Fibroblast of skin of scalp (primary cell): Measurements from ENCODE around the gene NEIL1.
"Not testable (repeated sequence)": the region's sequence is repeated elsewhere in the genome, so short reads cannot be mapped to it uniquely, and the experiment has no call there.

Source experiments
- DNase-seq: peaks from one replicate; pipeline ENCODE4 v3.0.0-alpha.2; 2013

NEIL1 gene

DNA sequence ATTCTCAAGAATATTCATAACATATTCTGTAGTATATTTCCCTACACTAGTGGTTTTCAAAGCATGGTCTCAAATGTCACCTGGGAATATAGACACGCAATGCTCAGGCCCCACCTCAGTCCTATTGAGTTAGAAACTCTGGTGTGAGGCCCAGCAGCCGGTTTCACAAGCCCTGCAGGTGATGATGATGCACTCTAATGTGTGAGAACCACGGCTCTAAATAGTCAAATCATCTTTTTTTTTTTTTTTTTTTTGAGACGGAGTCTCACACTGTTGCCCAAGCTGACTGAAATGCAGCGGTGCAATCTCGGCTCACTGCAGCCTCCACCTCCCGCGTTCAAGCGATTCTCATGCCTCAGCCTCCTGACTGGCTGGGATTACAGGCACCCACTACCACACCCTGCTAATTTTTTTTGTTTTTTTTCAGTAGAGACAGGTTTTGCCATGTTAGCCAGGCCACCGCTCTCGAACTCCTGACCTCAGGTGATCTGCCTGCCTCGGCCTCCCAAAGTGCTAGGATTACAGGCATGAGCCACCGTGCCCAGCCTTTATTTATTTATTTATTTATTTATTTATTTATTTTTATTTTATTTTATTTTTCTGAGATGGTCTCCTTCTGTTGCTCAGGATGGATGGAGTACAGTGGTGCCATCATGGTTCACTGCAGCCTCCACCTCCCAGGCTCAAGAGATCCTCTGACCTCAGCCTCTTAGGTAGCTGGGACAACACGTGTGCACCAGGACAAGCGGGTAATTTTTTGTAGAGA lies 13.0 kb upstream of the NEIL1 start:
- not testable (repeated sequence) for DNase-seq

- no peak for DNase-seq
Measured at GRCh38 chr15:75335313-75335704, 11.5 kb upstream of the NEIL1 start.

GRCh38 chr15:75335705-75336355 lies 11.0 kb upstream of the NEIL1 start, which contains the start of gene COMMD4:
Gene COMMD4 (plus strand): TSS chr15:75336063. CDS start chr15:75336090, 27 bp downstream.
- DNase-seq = peak; percentile 98

DNA sequence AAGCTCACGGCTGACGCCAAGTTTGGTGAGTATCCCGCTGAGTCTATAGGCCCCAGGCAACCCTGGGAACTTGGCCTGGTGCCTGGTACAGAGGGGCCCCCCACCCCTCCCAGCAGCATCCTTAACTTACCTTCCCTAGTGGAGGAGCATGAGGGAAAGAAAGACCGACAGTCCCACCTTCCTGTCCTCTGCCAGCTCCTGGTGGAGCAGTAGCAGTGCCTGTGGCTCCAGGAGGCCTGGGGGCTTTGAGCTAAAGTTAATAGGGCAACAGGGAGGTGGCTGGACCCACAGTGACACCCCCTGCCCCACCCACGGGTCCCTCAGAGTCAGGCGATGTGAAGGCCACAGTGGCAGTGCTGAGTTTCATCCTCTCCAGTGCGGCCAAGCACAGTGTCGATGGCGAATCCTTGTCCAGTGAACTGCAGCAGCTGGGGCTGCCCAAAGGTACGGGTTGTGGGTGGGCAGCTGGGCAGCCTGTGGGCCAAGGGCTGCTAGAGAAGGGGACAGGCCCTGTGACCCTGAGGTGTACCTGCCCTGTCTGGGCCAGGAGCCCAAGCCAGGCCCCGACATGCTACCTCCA lies 8.1 kb upstream of the NEIL1 start:
- no peak for DNase-seq

GRCh38 chr15:75339531-75340240 lies 7.2 kb upstream of the NEIL1 start:
- DNase-seq = no peak

DNA sequence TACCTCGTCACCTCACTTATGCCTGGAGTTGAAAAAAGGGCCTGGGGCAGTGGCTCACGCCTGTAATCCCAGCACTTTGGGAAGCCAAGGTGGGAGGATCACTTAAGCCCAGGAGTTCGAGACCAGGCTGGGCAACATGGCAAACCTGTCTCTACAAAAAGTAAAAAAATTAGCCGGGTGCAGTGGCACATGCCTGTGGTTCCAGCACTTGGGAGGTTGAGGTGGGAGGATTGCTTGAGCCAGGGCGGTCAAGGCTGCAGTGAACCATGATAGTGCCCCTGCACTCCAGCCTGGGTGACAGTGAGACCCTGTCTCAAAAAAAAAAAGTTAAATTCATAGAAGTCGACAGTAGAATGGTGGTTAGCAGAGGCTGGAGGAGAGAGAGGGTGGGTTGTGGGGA lies 4.6 kb upstream of the NEIL1 start:
- DNase-seq = no peak

- not testable (repeated sequence) for DNase-seq
Measured at GRCh38 chr15:75343953-75344352, 2.9 kb upstream of the NEIL1 start.

GRCh38 chr15:75347222-75348033 lies 589 bp downstream of the NEIL1 start:
- no peak for DNase-seq

GRCh38 chr15:75348034-75348561 lies 1.3 kb downstream of the NEIL1 start:
- DNase-seq = no peak

- DNase-seq = no peak
Measured at GRCh38 chr15:75348562-75349350, 1.9 kb downstream of the NEIL1 start.

DNA sequence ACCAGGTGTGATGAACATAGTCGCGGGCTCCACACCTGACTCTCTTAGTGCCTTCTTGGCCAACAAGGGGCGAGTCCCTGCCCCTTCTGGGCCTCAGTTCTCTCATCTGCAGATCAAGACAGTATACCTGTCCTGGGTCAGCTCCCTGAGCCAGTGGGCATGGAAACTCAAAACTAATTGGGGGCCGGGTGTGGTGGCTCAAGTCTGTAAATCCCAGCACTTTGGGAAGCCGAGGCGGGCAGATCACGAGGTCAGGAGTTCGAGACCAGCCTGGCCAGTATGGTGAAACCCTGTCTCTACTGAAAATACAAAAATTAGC lies 2.5 kb downstream of the NEIL1 start:
- not testable (repeated sequence) for DNase-seq

- no peak for DNase-seq
Measured at GRCh38 chr15:75349851-75350588, 3.2 kb downstream of the NEIL1 start.

- no peak for DNase-seq
Measured at GRCh38 chr15:75350601-75351361, 3.9 kb downstream of the NEIL1 start.

DNA sequence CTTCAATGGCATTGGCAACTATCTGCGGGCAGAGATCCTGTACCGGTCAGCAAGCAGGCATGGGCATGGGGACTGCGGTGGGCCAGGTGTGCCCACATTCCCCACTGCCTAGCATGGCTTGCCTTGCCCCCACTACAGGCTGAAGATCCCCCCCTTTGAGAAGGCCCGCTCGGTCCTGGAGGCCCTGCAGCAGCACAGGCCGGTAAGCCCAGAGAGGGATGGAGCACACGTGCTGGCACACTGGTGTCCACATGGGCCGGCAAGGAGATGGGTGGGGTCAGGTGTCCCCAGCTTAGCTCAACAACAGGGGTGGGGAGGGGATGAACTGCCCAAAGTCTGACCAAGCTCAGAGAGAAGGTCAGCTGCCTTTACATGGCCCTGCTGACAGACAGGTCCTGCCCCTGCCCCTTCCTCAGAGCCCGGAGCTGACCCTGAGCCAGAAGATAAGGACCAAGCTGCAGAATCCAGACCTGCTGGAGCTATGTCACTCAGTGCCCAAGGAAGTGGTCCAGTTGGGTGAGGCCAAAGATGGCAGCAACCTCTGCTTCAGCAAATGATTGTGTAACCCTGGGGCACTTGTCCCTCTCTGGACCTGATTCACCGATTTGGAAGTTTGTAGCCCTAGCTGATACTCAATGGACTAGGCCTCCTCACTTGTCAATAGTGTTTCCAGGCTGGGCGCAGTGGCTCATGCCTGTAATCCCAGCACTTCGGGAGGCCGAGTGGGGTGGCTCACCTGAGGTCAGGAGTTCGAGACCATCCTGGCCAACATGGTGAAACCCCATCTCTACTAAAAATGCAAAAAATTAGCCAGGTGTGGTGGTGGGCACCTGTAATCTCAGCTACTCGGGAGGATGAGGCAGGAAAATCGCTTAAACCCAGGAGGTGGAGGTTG lies 5.6 kb downstream of the NEIL1 start:
- no peak for DNase-seq

DNA sequence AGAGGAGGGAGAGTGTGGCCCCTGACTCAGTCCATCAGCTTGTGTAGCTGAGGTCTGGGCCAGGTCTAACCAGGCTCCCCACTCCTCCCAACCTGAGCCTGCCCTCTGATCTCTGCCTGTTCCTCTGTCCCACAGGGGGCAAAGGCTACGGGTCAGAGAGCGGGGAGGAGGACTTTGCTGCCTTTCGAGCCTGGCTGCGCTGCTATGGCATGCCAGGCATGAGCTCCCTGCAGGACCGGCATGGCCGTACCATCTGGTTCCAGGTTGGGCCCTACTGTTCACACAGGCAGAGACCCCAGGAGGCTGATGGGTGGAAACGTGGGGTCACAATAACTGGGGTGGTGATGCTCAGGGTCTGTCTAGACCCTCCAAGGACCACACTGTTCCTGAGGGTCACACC lies 6.8 kb downstream of the NEIL1 start:
- no peak for DNase-seq

GRCh38 chr15:75354454-75354853 lies 7.6 kb downstream of the NEIL1 start:
- no peak for DNase-seq

DNA sequence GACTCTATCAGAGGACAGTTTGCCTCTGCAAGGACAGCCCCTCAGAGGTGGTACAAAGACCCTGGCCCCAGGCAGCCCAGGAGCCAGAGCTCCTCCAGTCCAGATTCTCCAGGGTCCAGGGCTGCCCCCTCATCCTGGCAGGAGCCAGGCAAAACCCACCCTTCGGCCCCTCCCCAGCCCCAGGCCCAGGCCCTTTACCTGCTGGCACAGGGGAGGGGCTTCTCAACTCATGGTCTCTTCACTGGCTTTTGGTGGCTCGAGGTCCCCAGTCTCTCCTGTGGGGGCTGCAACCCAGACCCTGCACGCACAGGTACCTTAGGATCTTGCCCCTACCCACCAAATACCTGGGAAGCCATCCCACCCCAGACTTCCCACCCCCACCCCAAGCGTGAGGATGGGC lies 8.5 kb downstream of the NEIL1 start:
- no peak for DNase-seq

GRCh38 chr15:75356006-75356405 lies 9.2 kb downstream of the NEIL1 start:
- no peak for DNase-seq

DNA sequence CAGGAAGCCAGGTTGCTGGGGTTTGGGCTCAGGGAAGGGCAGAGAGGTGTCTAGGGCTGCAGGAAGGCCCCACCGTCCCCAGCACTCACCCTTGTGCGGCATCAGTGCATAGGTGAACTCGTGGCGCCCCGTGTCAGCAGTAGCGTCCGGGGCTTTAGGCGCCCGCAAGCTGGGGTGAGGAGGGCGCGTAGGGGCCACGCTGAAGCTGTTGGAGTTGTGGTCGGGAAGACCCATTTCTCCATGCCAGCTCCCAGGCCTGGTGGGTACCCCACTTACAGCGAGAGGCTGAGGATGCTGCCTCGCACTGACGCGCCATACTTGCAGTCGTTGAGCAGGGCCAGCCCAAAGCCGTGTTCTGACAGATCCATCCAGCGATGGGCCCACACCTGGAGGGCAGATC lies 9.7 kb downstream of the NEIL1 start:
- DNase-seq = no peak
